GM12878 (cell line): ENCODE results near the gene NME7. TPM values are rescaled to one million over a fixed set of nuclear protein-coding genes. Genes with fewer than 3 reads are reported as not detected.

Source experiments
- ATAC-seq: fragments of 200-7000 bp; cut with Tn5 transposase; 3 replicates; pipeline ENCODE4 v1.9.1; 2020; ENCODE audit warnings: mild to moderate bottlenecking, moderate library complexity
- BruUV-seq: library from RNA; stranded (reverse); fragments of 400-500 nt; replicated peaks from 2 replicates; lab custom pipeline; 2021; lab: Mats Ljungman, UMichigan
- CTCF ChIA-PET: fragments of 300-600 bp; sonication (Branson Sonifier 250); formaldehyde crosslinking; extraction: SDS; loops from one replicate; lab custom pipeline; 2021; ENCODE audit warnings: inconsistent platforms; lab: Yijun Ruan, JAX
- POLR2A ChIA-PET: fragments of 350-600 bp; formaldehyde crosslinking; extraction: SDS; loops from one replicate; lab custom pipeline; 2021; ENCODE audit warnings: inconsistent platforms; lab: Charles Lee
- RAD21 ChIA-PET: fragments of 300-600 bp; sonication (Branson Sonifier 250); formaldehyde crosslinking; loops from one replicate; lab custom pipeline; 2023; ENCODE audit warnings: antibody characterized with exemption; ENCODE audit not compliant: unreplicated experiment; lab: Charles Lee
- SMC1A ChIA-PET: fragments of 300-600 bp; sonication (Branson Sonifier 250); formaldehyde crosslinking; loops from one replicate; lab custom pipeline; 2023; ENCODE audit not compliant: unreplicated experiment, uncharacterized antibody; lab: Charles Lee
- DNase-seq: peaks from one replicate; pipeline ENCODE4 v3.0.0-alpha.2; 2011; ENCODE audit warnings: low read depth, low spot score
- FAIRE-seq: peaks from 3 replicates; lab custom pipeline; 2011; peaks lifted over from hg19 to GRCh38; lab: Jason Lieb, UNC
- H2AFZ ChIP-seq: 2 replicates; pipeline ENCODE4 v1.6.0; 2011; ENCODE audit warnings: low read depth, low read length, control low read depth; ENCODE audit not compliant: control insufficient read depth
- H3K27ac ChIP-seq: 2 replicates; pipeline ENCODE4 v1.5.1; 2011; ENCODE audit warnings: control low read depth; ENCODE audit not compliant: control insufficient read depth, insufficient read depth
- H3K27me3 ChIP-seq, 2 experiments: replicated peaks in 1 of 2; 2 replicates each; pipeline versions ENCODE4 v1.6.0 to v1.6.1; 2011; ENCODE audit warnings: low read length in 1 of 2; ENCODE audit not compliant: control insufficient read depth in 2 of 2, insufficient read depth in 2 of 2
- H3K36me3 ChIP-seq, 2 experiments: 2 replicates each; pipeline ENCODE4 v1.5.1; 2011; ENCODE audit warnings: low read length in 1 of 2; ENCODE audit not compliant: control insufficient read depth in 2 of 2, insufficient read depth in 2 of 2
- H3K4me1 ChIP-seq: 2 replicates; pipeline ENCODE4 v1.6.1; 2011; ENCODE audit warnings: mild to moderate bottlenecking, low read length, moderate library complexity, mixed read lengths; ENCODE audit not compliant: control insufficient read depth, insufficient read depth
- H3K4me2 ChIP-seq: 2 replicates; pipeline ENCODE4 v1.6.0; 2011; ENCODE audit warnings: control low read depth; ENCODE audit not compliant: control insufficient read depth, insufficient read depth
- H3K4me3 ChIP-seq: fragments of 200-600 bp; sonication (generic); 2 replicates; pipeline ENCODE4 v1.5.1; 2016
- H3K79me2 ChIP-seq: 2 replicates; pipeline ENCODE4 v1.6.0; 2011; ENCODE audit warnings: low read length; ENCODE audit not compliant: control insufficient read depth, insufficient read depth
- H3K9ac ChIP-seq: 2 replicates; pipeline ENCODE4 v1.8.0; 2011; ENCODE audit warnings: low read length, control low read depth, mixed read lengths; ENCODE audit not compliant: control insufficient read depth, insufficient read depth
- H3K9me3 ChIP-seq: replicated peaks from 3 replicates; pipeline ENCODE4 v1.5.1; 2011; ENCODE audit warnings: mild to moderate bottlenecking, low read length; ENCODE audit not compliant: control insufficient read depth, insufficient read depth
- H4K20me1 ChIP-seq: 2 replicates; pipeline ENCODE4 v1.6.0; 2011; ENCODE audit not compliant: control insufficient read depth, insufficient read depth
- EZH2 ChIP-seq: IDR thresholded peaks from 2 replicates; pipeline ENCODE4 v1.6.1; 2012; ENCODE audit warnings: low read depth, mild to moderate bottlenecking, control low read depth, inconsistent platforms, low read length, borderline replicate concordance; ENCODE audit not compliant: control insufficient read depth
- HCFC1 ChIP-seq: fragments of 150-350 bp; IDR thresholded peaks from 2 replicates; pipeline ENCODE4 v1.6.1; 2014; ENCODE audit warnings: low read length
- HDGF ChIP-seq: fragments of 450-650 bp; IDR thresholded peaks from 2 replicates; pipeline ENCODE4 v1.6.1; 2016; ENCODE audit warnings: antibody characterized with exemption
- NR2F1 ChIP-seq: fragments of 450-650 bp; conservative IDR thresholded peaks from 2 replicates; pipeline ENCODE4 v1.6.1; 2017; ENCODE audit warnings: mild to moderate bottlenecking
- NRF1 ChIP-seq: conservative IDR thresholded peaks from 2 replicates; pipeline ENCODE4 v1.6.1; 2011; ENCODE audit warnings: mild to moderate bottlenecking, low read depth, low read length, improper control_type of control experiment
- RAD51 ChIP-seq: fragments of 450-650 bp; IDR thresholded peaks from 2 replicates; pipeline ENCODE4 v1.6.1; 2016; ENCODE audit warnings: moderate library complexity, mild to moderate bottlenecking, inconsistent platforms
- SMC3 ChIP-seq: IDR thresholded peaks from 2 replicates; pipeline ENCODE4 v1.6.1; 2011; ENCODE audit warnings: low read length, improper control_type of control experiment, borderline replicate concordance
- ZNF687 ChIP-seq: fragments of 450-650 bp; IDR thresholded peaks from 2 replicates; pipeline ENCODE4 v1.6.1; 2017; ENCODE audit warnings: mild to moderate bottlenecking, moderate library complexity
- WGBS: methylation state at CpG from one replicate; pipeline ENCODE4 v1.1.6; 2016; ENCODE audit warnings: low lambda C conversion rate; ENCODE audit not compliant: insufficient replicate concordance, insufficient coverage; ENCODE audit errors: missing lambda C conversion rate; 5-methylcytosine and 5-hydroxymethylcytosine counted together
- in situ Hi-C: fragments of 300-500 bp; cut with MboI; formaldehyde crosslinking; loops from 9 replicates; pipeline ENCODE4 v1.14.3; 2018; ENCODE audit warnings: mixed read lengths
- intact Hi-C: fragments of 100-400 bp; cut with micrococcal nuclease; formaldehyde crosslinking; loops from one replicate; pipeline ENCODE4 v1.14.2; 2022; ENCODE audit not compliant: unreplicated experiment
- polyA plus RNA-seq, 11 experiments: library from polyadenylated mRNA; depleted of rRNA in 4 of 11; unstranded in 6 of 11; stranded (reverse) in 5 of 11; fragments of >200 nt; fragmentation: Nextera tagmentation in 4 of 11; fragmentation: Illumina TruSeq in 1 of 11; extraction: Ambion mirVana in 4 of 11; extraction: Trizol in 1 of 11; gene quantifications; 1 replicate in 1 of 11; 2 replicates in 10 of 11; pipeline versions ENCODE4 v1.2.1 to v1.2.3, GENCODE V29; 2011 to 2016; ENCODE audit warnings: inconsistent platforms in 2 of 11, missing spikeins in 2 of 11, low read depth in 1 of 11
- total RNA-seq, 4 experiments: library from RNA; depleted of rRNA in 3 of 4; stranded (reverse); fragments of >200 nt in 3 of 4; fragmentation: Illumina TruSeq in 1 of 4; extraction: Trizol in 1 of 4; gene quantifications; 2 replicates each; pipeline versions ENCODE4 v1.2.1 to v1.2.3, GENCODE V29; 2013 to 2021
- TF ChIP-seq, protein P1 (sequence below): fragments of 450-650 bp; formaldehyde crosslinking; IDR thresholded peaks from 2 replicates; pipeline ENCODE4 v1.4.0; 2020; ENCODE audit warnings: mild to moderate bottlenecking, moderate library complexity
- TF ChIP-seq, protein P2 (sequence below): IDR thresholded peaks from 2 replicates; pipeline ENCODE4 v1.6.1; 2012; ENCODE audit warnings: mild to moderate bottlenecking, low read depth, low read length

Gene NME7
- total and polyA plus RNA-seq, 10 of the 15 experiments (the other 5 are each of a cell fraction or from before 2014, with no cell fraction given): 1.5 to 15.6 (median 7.2) TPM

DNA sequence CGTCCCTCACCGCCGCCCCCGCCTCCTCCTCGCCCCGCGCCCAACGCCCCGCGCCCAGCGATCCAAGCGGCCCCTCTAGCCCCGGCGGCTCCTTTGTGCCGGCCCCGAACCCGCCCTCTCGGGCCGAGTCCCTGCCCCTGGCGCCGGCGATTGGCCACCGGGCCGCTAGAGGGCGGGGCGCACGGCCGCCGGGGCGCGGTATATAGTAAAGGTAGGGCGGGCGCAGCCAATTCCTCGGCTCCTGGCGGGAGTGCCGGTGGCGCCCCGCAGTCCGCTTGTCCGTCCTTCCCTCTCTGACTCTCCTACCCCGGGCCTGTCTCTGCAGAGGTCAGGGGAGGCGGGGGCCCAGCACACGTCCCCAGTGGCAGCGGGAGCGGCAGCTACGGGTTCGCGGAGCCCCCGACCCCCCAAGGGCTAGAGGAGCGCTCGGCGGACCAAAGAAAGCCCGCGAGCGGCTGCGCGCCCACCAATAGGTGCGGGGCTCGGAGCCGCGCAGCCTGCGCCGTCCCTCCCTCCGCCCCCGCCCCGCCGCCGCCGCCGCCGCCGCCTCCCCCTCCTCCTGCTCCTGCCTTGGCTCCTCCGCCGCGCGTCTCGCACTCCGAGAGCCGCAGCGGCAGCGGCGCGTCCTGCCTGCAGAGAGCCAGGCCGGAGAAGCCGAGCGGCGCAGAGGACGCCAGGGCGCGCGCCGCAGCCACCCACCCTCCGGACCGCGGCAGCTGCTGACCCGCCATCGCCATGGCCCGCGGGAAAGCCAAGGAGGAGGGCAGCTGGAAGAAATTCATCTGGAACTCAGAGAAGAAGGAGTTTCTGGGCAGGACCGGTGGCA lies 261.3 kb downstream of the NME7 start, which contains the start of gene ATP1B1:
Gene ATP1B1, plus strand, starts transcription at position 596 of the 826 bp plus-strand sequence. Its CDS starts 140 bp downstream, at position 736.
- no TSS peak for BruUV-seq
- ChIA-PET POLR2A (interaction anchor here (4.3 to 7.1 kb wide), 2 partner anchors 59 to 81 kb away, joined by 18 to 69 read pairs; no protein-coding TSS in a partner anchor), SMC1A (interaction anchor here (2.1 to 15.1 kb wide), 4 partner anchors 12 to 81 kb away, joined by 13 to 188 read pairs (median 89); no protein-coding TSS in a partner anchor), CTCF (interaction anchor here (1.0 to 9.6 kb wide), 7 partner anchors 15 to 764 kb away, joined by 4 to 100 read pairs (median 35); no protein-coding TSS in a partner anchor), RAD21 (interaction anchor here (0.6 to 6.8 kb wide), 6 partner anchors 14 to 672 kb away, joined by 3 to 135 read pairs (median 4); no protein-coding TSS in a partner anchor)
- under 1% methylated on average over 47 of the region's 100 CpGs for WGBS
- in situ Hi-C loops: no loop called here
- Histone ChIP-seq H3K79me2 (peaks cover 12% of the 10 kb centered on the region), H4K20me1 (no peaks in the 10 kb centered on the region), H3K9ac (peak within 1 kb of the TSS; percentile 24), H3K36me3 (no peaks in the 10 kb centered on the region), H3K9me3 (no peaks in the 10 kb centered on the region), H3K4me3 (peak within 1 kb of the TSS; percentile 86), H3K27ac (no peak within 1 kb of the TSS), H3K4me1 (peaks cover 3% of the 10 kb centered on the region; the same call in 1 of the 2 replicates), H3K4me2 (peak within 1 kb of the TSS; percentile 95), H3K27me3 (peaks cover 2 to 6% of the 10 kb centered on the region in 2 experiments; a peak in 2 of 4 replicates), H2AFZ (peak within 1 kb of the TSS; percentile 73)
- intact Hi-C loops: loop anchor here (5.0 kb wide), 4 partner anchors 59 to 184 kb away; no protein-coding TSS in a partner anchor
- ATAC-seq (peak; percentile 94), DNase-seq (no peak), FAIRE-seq (no peak)
- TF ChIP-seq HCFC1 (no peak), NR2F1 (peak; percentile 3; the same call in 1 of the 2 replicates), NRF1 (no peak), SMC3 (no peak), HDGF (no peak), ZNF687 (0 out of 2 replicates have a peak, but pooled peaks have one; percentile 49), EZH2 (no peak), RAD51 (no peak)
- TF ChIP-seq, protein P1, sequence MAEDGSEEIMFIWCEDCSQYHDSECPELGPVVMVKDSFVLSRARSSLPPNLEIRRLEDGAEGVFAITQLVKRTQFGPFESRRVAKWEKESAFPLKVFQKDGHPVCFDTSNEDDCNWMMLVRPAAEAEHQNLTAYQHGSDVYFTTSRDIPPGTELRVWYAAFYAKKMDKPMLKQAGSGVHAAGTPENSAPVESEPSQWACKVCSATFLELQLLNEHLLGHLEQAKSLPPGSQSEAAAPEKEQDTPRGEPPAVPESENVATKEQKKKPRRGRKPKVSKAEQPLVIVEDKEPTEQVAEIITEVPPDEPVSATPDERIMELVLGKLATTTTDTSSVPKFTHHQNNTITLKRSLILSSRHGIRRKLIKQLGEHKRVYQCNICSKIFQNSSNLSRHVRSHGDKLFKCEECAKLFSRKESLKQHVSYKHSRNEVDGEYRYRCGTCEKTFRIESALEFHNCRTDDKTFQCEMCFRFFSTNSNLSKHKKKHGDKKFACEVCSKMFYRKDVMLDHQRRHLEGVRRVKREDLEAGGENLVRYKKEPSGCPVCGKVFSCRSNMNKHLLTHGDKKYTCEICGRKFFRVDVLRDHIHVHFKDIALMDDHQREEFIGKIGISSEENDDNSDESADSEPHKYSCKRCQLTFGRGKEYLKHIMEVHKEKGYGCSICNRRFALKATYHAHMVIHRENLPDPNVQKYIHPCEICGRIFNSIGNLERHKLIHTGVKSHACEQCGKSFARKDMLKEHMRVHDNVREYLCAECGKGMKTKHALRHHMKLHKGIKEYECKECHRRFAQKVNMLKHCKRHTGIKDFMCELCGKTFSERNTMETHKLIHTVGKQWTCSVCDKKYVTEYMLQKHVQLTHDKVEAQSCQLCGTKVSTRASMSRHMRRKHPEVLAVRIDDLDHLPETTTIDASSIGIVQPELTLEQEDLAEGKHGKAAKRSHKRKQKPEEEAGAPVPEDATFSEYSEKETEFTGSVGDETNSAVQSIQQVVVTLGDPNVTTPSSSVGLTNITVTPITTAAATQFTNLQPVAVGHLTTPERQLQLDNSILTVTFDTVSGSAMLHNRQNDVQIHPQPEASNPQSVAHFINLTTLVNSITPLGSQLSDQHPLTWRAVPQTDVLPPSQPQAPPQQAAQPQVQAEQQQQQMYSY (CRISPR knock-in tag): no peak
- TF ChIP-seq, protein P2, sequence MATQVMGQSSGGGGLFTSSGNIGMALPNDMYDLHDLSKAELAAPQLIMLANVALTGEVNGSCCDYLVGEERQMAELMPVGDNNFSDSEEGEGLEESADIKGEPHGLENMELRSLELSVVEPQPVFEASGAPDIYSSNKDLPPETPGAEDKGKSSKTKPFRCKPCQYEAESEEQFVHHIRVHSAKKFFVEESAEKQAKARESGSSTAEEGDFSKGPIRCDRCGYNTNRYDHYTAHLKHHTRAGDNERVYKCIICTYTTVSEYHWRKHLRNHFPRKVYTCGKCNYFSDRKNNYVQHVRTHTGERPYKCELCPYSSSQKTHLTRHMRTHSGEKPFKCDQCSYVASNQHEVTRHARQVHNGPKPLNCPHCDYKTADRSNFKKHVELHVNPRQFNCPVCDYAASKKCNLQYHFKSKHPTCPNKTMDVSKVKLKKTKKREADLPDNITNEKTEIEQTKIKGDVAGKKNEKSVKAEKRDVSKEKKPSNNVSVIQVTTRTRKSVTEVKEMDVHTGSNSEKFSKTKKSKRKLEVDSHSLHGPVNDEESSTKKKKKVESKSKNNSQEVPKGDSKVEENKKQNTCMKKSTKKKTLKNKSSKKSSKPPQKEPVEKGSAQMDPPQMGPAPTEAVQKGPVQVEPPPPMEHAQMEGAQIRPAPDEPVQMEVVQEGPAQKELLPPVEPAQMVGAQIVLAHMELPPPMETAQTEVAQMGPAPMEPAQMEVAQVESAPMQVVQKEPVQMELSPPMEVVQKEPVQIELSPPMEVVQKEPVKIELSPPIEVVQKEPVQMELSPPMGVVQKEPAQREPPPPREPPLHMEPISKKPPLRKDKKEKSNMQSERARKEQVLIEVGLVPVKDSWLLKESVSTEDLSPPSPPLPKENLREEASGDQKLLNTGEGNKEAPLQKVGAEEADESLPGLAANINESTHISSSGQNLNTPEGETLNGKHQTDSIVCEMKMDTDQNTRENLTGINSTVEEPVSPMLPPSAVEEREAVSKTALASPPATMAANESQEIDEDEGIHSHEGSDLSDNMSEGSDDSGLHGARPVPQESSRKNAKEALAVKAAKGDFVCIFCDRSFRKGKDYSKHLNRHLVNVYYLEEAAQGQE: no peak
